Measurements from ENCODE around the gene ATP6V1C2. TPM values are rescaled to one million over a fixed set of nuclear protein-coding genes. Genes with fewer than 3 reads are reported as not detected.

Gene ATP6V1C2
- total RNA-seq, 4 donors from 2014 or later = 130 to 418 (median 211) TPM

DNA sequence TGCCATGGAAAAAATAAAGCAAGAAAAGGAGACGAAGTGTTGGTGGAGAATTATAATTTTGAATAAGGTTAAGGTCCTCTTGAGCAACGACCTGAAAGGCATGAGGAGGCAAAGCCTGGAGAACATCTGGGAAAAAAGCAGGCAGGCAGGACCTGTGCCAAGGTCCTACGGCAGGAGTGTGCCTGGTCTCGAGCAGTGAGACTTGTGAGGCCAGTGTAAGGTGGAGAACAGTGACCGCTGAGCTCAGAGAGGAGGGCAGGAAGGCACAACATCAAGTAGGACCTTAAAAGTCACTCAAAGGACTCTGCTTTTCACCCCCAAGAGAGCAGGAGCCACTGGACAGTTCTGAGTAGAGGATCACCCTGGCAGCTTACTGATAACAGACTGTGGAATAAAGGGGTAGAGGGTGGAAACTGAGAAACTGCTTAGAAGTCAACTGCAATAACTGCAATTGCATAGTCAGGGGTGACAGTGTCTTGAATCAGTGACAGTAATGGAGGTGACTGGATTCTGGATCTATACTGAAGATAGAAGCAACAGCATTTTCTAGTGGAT is 35.2 kb upstream of the ATP6V1C2 start:
- no peak overlapping the region for H3K4me3 ChIP-seq (ENCODE audit: low read depth, poor library complexity, severe bottlenecking)
- intact Hi-C loops (cut with DNase I; ENCODE audit: low total_unique reads) = no loop called here
- TF ChIP-seq, protein P1, sequence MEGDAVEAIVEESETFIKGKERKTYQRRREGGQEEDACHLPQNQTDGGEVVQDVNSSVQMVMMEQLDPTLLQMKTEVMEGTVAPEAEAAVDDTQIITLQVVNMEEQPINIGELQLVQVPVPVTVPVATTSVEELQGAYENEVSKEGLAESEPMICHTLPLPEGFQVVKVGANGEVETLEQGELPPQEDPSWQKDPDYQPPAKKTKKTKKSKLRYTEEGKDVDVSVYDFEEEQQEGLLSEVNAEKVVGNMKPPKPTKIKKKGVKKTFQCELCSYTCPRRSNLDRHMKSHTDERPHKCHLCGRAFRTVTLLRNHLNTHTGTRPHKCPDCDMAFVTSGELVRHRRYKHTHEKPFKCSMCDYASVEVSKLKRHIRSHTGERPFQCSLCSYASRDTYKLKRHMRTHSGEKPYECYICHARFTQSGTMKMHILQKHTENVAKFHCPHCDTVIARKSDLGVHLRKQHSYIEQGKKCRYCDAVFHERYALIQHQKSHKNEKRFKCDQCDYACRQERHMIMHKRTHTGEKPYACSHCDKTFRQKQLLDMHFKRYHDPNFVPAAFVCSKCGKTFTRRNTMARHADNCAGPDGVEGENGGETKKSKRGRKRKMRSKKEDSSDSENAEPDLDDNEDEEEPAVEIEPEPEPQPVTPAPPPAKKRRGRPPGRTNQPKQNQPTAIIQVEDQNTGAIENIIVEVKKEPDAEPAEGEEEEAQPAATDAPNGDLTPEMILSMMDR (IDR thresholded peaks at IDR 0.05) = no peak
- no peak for TF ChIP-seq POLR2A (IDR thresholded peaks at IDR 0.05)
- WGBS, 2 donors = 47 to 58% methylated on average over 5 of the region's 5 CpGs
- no peak for DNase-seq (ENCODE audit: low spot score in 2 of 2)

DNA sequence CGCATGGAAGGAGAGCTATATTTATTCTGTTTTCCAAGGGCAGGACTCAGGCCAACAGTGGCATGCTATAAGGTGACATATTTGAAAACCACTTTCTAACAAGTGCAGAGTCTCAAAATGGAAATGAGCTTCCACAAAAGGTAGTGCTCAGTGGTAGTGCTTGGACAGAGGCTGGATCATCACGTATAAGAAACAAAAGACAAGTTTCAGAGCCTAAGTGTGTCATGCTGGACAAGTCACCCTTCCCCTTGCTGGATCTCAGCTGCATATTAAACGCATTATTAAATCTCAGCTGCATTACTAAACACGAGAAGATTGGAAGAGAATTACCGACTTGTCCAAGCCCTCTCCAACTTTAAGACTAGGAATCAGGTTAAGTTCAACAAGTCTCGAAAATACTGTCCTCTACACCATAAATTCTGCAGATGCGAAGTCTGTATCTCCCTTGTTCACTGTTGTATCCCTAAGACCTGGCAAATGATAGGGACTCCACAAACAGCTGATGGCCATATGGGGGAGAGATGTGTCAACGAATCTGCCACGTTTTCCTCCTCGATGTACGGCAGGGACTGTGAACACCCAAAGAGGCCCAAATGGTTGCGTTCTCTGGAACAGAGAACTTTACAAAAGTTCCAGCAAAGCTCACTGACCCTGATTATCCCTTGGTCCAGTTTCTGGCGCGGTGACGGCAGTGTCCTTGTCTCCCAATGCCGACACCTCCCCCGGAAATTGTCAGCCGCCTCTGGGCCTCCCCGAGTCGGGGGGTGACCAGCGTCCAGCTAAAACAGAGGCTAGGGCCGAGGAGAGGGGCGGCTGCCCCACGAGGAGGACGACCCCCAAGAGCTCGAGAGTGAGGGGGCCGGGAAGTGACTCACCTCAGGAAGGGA is 32.3 kb upstream of the ATP6V1C2 start:
- TF ChIP-seq, protein P1 (IDR thresholded peaks at IDR 0.05) = no peak
- TF ChIP-seq POLR2A (IDR thresholded peaks at IDR 0.05) = no peak
- DNase-seq (ENCODE audit: low spot score in 2 of 2) = peak in 1 of 2 donors; percentile 22
- intact Hi-C loops (cut with DNase I; ENCODE audit: low total_unique reads) = no loop called here
- WGBS, 2 donors = 3 to 4% methylated on average over 21 to 27 of the region's 27 CpGs
- peak overlapping the region; percentile 97 for H3K4me3 ChIP-seq (ENCODE audit: low read depth, poor library complexity, severe bottlenecking)

DNA sequence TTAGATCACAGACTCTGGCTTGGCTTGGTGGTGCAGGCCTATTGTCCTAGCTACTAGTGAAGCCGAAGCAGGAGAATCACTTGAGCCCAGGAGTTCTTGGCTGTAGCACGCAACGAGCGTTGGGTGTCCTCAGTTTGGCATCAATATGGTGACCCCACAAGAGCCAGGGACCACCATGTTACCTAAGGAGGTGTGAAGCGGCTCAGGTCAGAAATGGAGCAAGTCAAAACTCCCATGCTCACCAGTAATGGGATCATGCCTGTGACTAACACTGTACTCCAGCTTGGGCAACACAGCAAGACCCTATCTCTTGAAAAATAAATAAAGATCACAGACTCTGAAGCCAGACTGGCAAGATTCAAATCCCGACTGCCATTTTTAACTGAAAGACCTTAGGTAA is 29.9 kb upstream of the ATP6V1C2 start:
- no peak overlapping the region for H3K4me3 ChIP-seq (ENCODE audit: low read depth, poor library complexity, severe bottlenecking)
- WGBS, 2 donors = 90 to 94% methylated on average over 6 of the region's 6 CpGs
- no peak for TF ChIP-seq POLR2A (IDR thresholded peaks at IDR 0.05)
- TF ChIP-seq, protein P1 (IDR thresholded peaks at IDR 0.05) = no peak
- intact Hi-C loops (cut with DNase I; ENCODE audit: low total_unique reads) = no loop called here
- DNase-seq (ENCODE audit: low spot score in 2 of 2) = no peak

DNA sequence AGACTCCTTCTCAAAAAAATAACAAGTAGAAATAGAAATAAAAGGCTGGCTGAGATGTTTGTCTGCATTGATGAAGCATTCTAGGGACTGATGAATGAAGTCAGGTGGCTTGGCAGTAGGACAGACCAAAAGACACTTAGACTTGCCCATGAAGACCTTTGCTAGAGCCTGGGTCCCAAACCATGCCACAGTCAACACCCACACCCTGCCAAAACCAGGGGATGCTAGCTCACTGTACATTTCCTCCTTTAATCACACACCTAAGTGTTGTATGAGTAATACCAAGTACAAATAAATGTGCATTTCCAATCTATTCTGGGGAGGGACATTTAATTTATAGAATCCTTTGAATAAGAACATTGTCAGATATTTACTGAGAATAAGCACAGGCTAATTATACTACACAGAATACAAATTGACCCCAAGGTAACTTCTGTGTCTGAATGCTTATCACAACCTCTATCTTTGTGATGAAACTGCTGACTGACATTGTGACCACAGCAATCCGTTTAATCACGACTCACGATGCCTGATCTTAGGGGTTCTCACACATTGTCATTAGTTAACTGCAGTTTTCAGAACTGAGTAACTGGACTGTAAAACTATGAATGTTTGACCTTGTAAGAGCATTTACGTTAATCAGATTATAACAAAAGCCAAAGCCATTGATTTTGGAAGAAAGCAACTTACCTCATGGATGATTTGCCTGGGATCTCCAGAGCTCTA is 21.2 kb upstream of the ATP6V1C2 start:
- WGBS, 2 donors = 78 to 82% methylated on average over 4 of the region's 4 CpGs
- intact Hi-C loops (cut with DNase I; ENCODE audit: low total_unique reads) = no loop called here
- TF ChIP-seq POLR2A (IDR thresholded peaks at IDR 0.05) = no peak
- TF ChIP-seq, protein P1 (IDR thresholded peaks at IDR 0.05) = no peak
- peak in 1 of 2 donors; percentile 57 for DNase-seq (ENCODE audit: low spot score in 2 of 2)
- no peak overlapping the region for H3K4me3 ChIP-seq (ENCODE audit: low read depth, poor library complexity, severe bottlenecking)

DNA sequence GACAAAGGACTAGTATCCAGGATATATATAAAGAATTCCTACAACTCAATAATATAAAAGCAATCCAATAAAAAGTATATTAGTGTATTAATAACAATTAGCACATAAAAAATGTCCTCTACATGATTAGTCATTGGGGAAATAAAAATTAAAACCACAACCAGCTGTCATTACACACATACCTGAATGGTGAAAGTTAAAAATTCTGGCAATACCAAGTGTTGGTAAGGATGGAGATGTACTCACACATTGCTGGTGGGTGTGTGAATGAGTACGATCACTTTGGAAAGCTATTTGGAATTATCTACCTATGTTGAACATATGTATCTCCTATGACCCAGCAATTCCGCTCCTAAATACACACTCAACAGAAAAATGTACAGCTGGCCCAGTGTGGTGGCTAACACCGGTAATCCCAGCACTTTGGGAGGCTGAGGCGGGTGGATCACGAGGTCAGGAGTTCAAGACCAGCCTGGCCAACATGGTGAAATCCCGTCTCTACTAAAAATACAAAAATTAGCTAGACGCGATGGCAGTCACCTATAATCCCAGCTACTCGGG is 17.3 kb upstream of the ATP6V1C2 start:
- intact Hi-C loops (cut with DNase I; ENCODE audit: low total_unique reads) = no loop called here
- 88 to 90% methylated on average over 9 of the region's 9 CpGs for WGBS, 2 donors
- DNase-seq (ENCODE audit: low spot score in 2 of 2) = no peak
- H3K4me3 ChIP-seq (ENCODE audit: low read depth, poor library complexity, severe bottlenecking) = no peak overlapping the region
- TF ChIP-seq POLR2A (IDR thresholded peaks at IDR 0.05) = no peak
- TF ChIP-seq, protein P1 (IDR thresholded peaks at IDR 0.05) = no peak

All from lower leg skin (tissue), 4 donors.